HUDEP-2 (cell line): ENCODE data around the gene TBCD.
"Not testable (repeated sequence)": the region's sequence is repeated elsewhere in the genome, so short reads cannot be mapped to it uniquely, and the experiment has no call there.

Experiments used
- DNase-seq, 76 experiments: peaks; one replicate each; lab custom pipeline; 2025; ENCODE audit not compliant: unreplicated experiment in 76 of 76; lab: John Stamatoyannopoulos, UW

TBCD gene

GRCh38 chr17:82977606-82978005, 225.7 kb downstream of the TBCD start:
- no peak for DNase-seq

- no peak for DNase-seq
Observed at GRCh38 chr17:82978765-82979349, 227.0 kb downstream of the TBCD start.

GRCh38 chr17:82979718-82980117, 227.9 kb downstream of the TBCD start:
- DNase-seq: no peak

- no peak for DNase-seq
Observed at GRCh38 chr17:82980632-82981031, 228.8 kb downstream of the TBCD start.

GRCh38 chr17:82981141-82981730, 229.4 kb downstream of the TBCD start:
- no peak for DNase-seq

GRCh38 chr17:82983510-82984248, 231.8 kb downstream of the TBCD start:
- DNase-seq: no peak

GRCh38 chr17:82984249-82984617, 232.4 kb downstream of the TBCD start:
- not testable (repeated sequence) for DNase-seq

GRCh38 chr17:82984751-82985427, 233.0 kb downstream of the TBCD start:
- DNase-seq: no peak

GRCh38 chr17:82985428-82985805, 233.6 kb downstream of the TBCD start:
- no peak for DNase-seq

GRCh38 chr17:82985973-82986372, 234.1 kb downstream of the TBCD start:
- no peak for DNase-seq

- not testable (repeated sequence) for DNase-seq
Observed at GRCh38 chr17:82989051-82989450, 237.2 kb downstream of the TBCD start.

GRCh38 chr17:82989881-82990280, 238.0 kb downstream of the TBCD start:
- no peak for DNase-seq

- no peak for DNase-seq
Observed at GRCh38 chr17:82993005-82993404, 241.1 kb downstream of the TBCD start.
